Measurements from ENCODE around the gene SNX8.

DNA sequence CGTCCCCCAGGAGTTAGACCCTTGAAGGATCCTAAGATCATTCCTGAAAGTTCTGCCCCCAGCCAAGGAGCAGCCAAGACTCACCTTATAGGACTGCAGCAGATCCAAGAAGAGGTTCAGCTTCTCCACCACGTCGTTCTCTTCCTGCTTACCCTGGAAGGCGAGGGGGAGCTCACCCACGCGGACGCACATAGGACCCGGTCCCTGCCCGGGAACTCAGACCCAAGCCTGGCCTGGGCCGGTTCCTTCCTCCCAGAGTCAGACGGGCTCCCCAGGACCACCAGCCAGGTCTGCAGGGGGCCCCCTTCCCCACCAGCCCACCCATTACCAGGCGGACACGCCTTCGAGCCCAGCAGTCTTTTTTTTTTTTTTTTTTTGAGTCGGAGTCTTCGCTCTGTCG lies 56.6 kb downstream of the SNX8 start:
- TF ChIP-seq, protein P1, sequence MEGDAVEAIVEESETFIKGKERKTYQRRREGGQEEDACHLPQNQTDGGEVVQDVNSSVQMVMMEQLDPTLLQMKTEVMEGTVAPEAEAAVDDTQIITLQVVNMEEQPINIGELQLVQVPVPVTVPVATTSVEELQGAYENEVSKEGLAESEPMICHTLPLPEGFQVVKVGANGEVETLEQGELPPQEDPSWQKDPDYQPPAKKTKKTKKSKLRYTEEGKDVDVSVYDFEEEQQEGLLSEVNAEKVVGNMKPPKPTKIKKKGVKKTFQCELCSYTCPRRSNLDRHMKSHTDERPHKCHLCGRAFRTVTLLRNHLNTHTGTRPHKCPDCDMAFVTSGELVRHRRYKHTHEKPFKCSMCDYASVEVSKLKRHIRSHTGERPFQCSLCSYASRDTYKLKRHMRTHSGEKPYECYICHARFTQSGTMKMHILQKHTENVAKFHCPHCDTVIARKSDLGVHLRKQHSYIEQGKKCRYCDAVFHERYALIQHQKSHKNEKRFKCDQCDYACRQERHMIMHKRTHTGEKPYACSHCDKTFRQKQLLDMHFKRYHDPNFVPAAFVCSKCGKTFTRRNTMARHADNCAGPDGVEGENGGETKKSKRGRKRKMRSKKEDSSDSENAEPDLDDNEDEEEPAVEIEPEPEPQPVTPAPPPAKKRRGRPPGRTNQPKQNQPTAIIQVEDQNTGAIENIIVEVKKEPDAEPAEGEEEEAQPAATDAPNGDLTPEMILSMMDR (IDR thresholded peaks at IDR 0.05), result no peak
- no peak for TF ChIP-seq EZH2 (IDR thresholded peaks at IDR 0.05; ENCODE audit: borderline replicate concordance, insufficient read depth, low read depth, low read length, poor library complexity, severe bottlenecking)

Data from B cell (primary cell).